HG02884 (cell line): Measurements from ENCODE around the gene TEDC1.

Experiments used
- ATAC-seq: cut with Tn5 transposase; IDR thresholded peaks from one replicate; pipeline ENCODE4 v1.9.1; 2021; ENCODE audit warnings: mild to moderate bottlenecking, moderate library complexity; ENCODE audit not compliant: unreplicated experiment

TEDC1 gene

GRCh38 chr14:105473677-105474482 lies 17.2 kb upstream of the TEDC1 start:
- no peak for ATAC-seq

DNA sequence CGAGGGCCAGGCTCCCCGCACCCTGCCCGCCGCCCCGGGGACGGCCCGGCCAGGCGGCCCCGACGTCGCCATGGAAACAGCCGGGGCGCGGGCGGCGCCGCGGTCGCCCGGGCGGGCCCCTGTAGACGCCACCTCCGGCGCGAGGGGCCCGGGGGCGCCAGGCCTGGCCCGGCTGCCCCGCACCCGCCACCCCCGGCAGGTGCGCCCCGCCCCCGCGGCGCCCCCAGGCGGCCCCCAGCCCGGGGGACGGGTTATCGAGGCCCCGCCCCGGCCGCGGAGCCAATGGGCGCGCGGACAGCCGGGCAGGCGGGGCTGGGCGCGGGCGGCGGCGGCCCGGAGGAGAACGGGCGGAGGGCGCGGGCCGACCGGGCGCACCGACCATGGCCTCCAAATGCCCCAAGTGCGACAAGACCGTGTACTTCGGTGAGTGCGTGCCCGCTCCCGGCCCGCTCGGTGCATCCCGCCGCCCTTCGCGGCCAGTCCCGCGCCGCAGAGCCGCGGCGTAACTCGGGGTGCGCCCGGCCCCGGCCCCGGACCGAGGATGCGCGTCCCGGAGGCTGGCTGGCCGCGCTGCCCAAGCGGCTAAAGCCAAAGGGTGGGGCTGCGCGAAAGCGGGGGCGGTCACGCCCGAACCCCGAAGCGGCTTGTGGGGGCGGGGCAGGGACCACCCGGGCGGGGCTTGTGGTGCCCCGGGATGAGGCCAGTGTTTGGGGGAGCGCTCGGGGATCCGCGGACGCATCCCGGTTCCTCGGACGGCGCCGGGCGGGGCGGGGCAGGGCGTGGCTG lies 16.4 kb upstream of the TEDC1 start, which contains the start of gene CRIP2:
TSS of gene CRIP2 (plus strand) at position 339 of the 786 bp plus-strand sequence. CDS start at position 381, 42 bp downstream.
- ATAC-seq = no peak

- ATAC-seq = no peak
Measured at GRCh38 chr14:105475269-105476096, 15.6 kb upstream of the TEDC1 start.

DNA sequence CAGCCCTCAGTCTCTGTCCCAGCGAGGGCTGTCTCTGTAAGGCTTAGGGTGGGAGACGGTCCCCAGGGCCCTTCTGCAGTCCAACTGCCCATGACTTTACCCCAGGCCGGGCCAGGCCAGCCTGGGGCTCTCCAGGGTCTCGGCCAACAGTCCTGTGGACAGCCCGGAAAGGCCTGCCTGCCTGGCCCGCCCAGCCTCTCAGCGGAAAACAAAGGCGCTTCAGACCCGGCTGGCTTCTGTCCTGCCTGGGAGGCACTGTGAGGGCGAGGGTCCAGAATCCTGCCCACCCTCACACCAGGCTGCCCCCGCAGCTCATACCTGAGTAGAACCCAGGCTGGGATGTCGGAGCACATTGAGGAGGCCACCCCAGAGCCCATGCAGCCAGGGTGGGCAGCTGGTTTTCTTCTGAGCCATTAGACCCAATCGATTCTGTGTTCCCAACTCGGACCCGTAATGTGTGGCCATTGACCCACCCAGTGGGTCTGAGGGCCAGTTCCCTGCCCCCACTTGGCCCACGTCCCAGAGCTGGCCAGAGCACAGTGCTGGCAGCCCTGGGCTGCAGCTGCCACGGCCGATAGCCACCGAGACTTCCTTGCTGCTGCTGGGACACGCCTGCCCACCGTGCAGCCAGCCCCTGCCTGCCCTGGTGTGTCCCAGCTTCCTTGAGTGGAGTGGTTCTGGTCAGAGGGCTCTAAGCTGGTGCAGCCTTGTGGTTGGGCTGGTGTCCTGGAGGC lies 14.8 kb upstream of the TEDC1 start:
- no peak for ATAC-seq

DNA sequence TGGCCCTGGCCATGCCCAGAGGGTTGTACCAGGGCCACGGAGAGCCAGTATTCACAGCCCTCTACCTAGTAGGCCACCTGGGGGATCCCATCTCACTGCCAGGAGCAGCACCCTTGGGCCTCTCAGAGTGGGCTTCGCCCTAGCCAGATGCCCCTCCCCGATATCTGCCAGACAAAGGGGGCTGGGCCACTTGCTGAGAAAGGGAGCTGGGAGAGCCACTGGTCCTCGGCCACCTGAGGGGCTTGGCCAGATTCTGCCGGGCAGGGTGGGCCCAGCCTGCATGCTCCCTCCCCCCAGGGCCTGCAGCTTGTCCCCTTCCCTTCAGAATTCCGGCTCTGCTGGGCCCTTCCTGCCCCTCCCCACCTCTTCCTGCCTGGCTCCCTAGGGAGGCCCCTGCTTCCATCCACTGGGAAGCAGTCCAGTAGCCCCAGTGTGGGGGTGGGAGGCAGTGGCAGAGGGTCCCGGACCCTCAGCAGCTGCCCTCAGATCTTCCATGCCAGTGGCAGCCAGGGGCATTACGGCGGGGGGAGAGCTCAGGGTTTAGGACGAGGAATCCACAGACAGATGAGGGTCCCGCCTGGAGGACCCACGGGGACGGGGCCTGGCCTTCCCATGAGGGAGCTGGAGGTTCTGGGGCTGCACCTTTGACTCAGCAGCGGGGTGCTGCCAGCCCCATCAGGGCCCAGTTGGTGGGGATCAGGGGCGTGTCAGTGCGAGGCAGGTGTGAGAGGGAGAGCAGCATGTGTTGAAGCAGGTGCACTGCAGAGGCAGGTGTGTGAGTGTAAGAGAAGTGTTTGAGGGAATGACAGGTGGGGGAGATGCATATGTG lies 14.0 kb upstream of the TEDC1 start:
- ATAC-seq = no peak

DNA sequence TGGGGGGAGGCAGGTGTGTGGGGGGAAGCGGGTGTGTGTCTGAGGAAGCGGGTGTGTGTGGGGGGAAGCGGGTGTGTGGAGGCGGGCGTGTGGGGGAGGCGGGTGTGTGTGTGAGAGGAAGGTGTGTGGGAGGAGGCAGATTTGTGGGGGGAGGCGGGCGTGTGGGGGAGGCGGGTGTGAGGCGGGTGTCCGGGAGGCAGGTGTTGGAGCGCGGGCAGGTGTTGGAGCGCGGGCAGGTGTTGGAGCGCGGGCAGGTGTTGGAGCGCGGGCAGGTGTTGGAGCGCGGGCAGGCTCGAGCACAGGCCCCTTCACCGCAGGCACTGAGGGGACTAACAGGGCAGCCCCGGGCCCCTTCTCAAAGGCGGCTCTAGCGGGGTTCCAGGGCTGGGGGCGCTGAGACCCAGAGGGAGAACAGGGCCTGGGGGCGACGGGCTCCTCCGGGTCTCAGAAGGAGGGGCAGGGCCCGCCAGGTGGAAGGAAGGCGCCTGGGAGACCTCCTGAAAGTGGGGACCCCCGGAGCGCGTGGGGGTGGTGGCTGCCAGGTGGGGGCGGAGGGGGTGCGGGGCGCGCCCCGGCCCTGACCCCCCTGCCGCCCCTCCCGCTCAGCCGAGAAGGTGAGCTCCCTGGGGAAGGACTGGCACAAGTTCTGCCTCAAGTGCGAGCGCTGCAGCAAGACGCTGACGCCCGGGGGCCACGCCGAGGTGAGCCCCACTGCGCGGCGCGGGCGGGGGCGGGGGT lies 13.2 kb upstream of the TEDC1 start:
- no peak for ATAC-seq

DNA sequence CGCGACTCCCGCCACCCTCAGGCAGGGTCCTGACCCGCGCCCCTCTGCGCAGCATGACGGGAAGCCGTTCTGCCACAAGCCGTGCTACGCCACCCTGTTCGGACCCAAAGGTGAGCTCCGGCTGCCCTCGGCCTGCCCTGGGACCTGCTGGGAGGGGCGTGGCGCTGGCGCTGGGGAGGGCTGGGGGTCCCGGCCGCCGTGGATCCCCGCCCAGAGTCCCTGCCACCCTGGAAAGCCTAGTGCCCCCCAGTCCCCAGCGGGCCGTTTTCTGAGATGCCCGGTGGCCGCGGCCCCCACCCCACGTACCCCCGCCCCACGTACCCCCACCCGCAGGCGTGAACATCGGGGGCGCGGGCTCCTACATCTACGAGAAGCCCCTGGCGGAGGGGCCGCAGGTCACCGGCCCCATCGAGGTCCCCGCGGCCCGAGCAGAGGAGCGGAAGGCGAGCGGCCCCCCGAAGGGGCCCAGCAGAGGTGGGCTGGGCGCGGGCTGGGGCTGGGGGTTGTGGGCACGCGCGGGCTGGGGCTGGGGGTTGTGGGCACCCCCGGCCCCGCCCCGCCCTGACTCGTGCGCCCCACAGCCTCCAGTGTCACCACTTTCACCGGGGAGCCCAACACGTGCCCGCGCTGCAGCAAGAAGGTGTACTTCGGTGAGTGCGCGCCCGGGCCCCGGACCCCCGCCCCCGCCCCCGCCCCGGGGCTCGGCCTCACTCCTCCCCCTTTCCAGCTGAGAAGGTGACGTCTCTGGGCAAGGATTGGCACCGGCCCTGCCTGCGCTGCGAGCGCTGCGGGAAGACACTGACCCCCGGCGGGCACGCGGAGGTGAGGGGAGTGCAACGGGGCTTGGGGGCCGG lies 12.4 kb upstream of the TEDC1 start:
- no peak for ATAC-seq

GRCh38 chr14:105479431-105480158 lies 11.5 kb upstream of the TEDC1 start:
- ATAC-seq = no peak

GRCh38 chr14:105480199-105480746 lies 10.8 kb upstream of the TEDC1 start:
- no peak for ATAC-seq

DNA sequence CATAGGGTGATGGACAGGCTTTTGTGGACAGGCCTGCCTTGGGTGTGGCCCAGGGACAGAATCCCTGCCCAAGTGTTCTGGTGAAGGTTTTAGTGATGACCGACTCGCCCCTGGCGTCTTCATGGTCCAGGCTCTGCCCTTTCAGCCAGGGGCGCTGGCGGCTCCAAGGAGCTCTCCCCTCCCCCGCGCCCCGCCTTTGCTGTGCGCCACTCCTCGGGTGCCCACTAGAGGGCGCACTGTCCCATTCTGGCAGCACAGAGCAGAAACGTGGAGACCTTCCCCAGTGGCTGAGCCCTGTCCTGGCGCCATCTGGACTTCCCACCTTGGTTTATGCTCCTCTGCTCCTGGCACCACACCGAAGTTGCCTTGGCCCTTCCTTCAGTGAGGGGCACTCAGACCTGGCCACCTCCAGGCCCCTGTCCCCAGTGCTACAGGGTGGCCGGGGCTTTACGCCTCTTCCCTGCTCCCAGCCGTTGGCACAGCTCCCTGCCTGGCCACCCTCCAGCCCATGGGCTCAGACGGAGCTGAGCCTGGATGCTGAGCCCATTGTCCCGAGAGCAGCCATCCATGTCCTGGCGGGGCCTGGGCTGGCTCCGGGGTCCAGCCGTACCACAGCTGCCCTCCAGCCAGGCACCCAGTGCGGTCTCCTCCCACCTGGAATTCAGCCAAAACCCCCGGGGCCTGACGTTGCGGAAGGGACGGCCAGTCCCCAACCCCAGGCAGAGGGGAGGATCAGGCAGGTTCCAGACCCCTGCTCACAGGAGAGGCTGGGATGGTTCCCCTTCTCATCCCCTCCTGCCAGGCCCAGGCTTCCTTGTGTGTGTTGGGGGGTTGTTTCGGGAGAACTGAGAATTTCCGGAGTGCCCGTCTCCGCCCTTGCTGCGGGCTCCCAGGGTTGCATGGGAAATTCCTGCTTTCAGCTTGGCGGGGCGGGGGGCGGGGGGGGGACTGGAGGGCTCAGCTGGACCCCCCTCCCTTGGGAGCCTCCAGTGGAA lies 9.9 kb upstream of the TEDC1 start:
- peak; percentile 49 for ATAC-seq

GRCh38 chr14:105481886-105482457 lies 9.1 kb upstream of the TEDC1 start:
- ATAC-seq = peak; percentile 50

- ATAC-seq = no peak
Measured at GRCh38 chr14:105482486-105483110, 8.4 kb upstream of the TEDC1 start.

DNA sequence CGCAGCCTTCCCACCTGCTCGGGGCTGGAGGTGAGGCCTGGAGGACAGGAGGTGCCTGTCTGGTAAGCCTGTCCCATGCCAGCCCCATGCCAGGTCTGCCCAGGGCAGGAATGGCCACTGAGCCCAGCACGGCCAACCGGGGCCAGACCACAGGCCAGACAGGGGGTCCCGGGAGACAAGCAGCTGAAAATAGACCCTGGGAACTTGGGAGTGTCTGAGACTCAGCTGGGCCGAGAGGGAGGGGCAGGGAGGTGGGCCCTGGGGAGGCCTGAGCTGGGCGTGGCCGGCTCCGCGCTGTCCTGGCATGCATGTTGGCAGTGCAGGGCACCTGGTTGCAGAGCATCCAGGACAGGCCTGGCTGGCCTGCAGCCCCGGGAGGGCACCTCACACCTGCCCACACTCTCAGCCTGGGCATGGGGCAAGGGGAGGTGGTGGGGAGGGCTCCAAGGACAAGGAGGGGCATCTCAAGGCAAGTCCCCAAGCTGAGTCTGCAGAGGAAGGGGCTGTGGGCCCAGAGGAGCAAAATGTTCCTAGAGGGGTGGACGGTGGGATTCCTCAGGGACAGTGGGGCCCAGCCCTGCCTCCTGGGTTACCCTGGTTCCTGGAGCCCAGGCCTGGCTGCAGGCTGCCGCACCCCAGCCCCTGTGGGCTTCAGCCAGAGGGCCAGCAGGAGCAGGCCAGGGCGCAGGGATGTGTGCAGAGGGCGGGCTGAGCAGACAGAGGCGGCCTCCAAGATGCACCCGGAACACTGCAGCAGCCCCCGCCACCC lies 7.6 kb upstream of the TEDC1 start:
- ATAC-seq = no peak
